K562 (cell line): ENCODE data around the gene TEAD3. TPM values are rescaled to one million over a fixed set of nuclear protein-coding genes. Genes with fewer than 3 reads are reported as not detected.

Experiments
- ATAC-seq: fragments of 200-7000 bp; cut with Tn5 transposase; 3 replicates; pipeline ENCODE4 v1.9.1; 2020; ENCODE audit warnings: moderate library complexity
- BruUV-seq: library from RNA; stranded (reverse); fragments of 400-500 nt; replicated peaks from 2 replicates; lab custom pipeline; 2021; lab: Mats Ljungman, UMichigan
- CTCF ChIA-PET: fragments of 300-600 bp; formaldehyde crosslinking; extraction: SDS; loops from one replicate; lab custom pipeline; 2021; ENCODE audit warnings: low intra/inter-chr PET ratio; lab: Yijun Ruan, JAX
- POLR2A ChIA-PET: fragments of 300-600, 350-650 bp; sonication (Branson Sonifier 250); formaldehyde crosslinking; extraction: SDS; loops from one replicate; lab custom pipeline; 2021; ENCODE audit warnings: antibody characterized with exemption, inconsistent platforms; lab: Yijun Ruan, JAX
- DNase-seq, 4 experiments: peaks; one replicate each; pipeline versions ENCODE4 v3.0.0 to v3.0.0-alpha.2; 2011 to 2018; ENCODE audit warnings: low spot score in 3 of 4, mixed read lengths in 3 of 4; ENCODE audit errors: extremely low read depth in 1 of 4
- FAIRE-seq: peaks from 2 replicates; lab custom pipeline; 2011; peaks lifted over from hg19 to GRCh38; lab: Jason Lieb, UNC
- H2AFZ ChIP-seq: 2 replicates; pipeline ENCODE4 v1.6.0; 2011; ENCODE audit warnings: low read depth, low read length, control low read depth, inconsistent platforms
- H3K27ac ChIP-seq: fragments of 200-600 bp; 3 replicates; pipeline ENCODE4 v1.8.0; 2011; ENCODE audit warnings: low read depth, mild to moderate bottlenecking, control low read depth, inconsistent platforms, low read length, moderate library complexity, mixed read lengths; ENCODE audit errors: extremely low read depth
- H3K27me3 ChIP-seq, 2 experiments: fragments of 300-600 bp in 1 of 2; 2 replicates in 1 of 2; 3 replicates in 1 of 2; pipeline versions ENCODE4 v1.6.0 to v1.8.0; 2011; ENCODE audit warnings: inconsistent platforms in 2 of 2, low read length in 2 of 2, mild to moderate bottlenecking in 1 of 2, mixed read lengths in 1 of 2, moderate library complexity in 1 of 2; ENCODE audit not compliant: control insufficient read depth in 2 of 2, insufficient read depth in 2 of 2
- H3K36me3 ChIP-seq: fragments of 300-600 bp; 3 replicates; pipeline ENCODE4 v1.8.0; 2011; ENCODE audit warnings: mild to moderate bottlenecking, low read length, inconsistent platforms; ENCODE audit not compliant: control insufficient read depth, insufficient read depth
- H3K4me1 ChIP-seq, 2 experiments: fragments of 200-600 bp in 1 of 2; replicated peaks in 1 of 2; 2 replicates in 1 of 2; 3 replicates in 1 of 2; pipeline versions ENCODE4 v1.5.1 to v1.8.0; 2011; ENCODE audit warnings: inconsistent platforms in 2 of 2, low read length in 2 of 2, mild to moderate bottlenecking in 1 of 2, mixed read lengths in 1 of 2, moderate library complexity in 1 of 2; ENCODE audit not compliant: control insufficient read depth in 2 of 2, insufficient read depth in 2 of 2
- H3K4me2 ChIP-seq: 2 replicates; pipeline ENCODE4 v1.6.1; 2011; ENCODE audit warnings: low read length, control low read depth, inconsistent platforms, mixed read lengths; ENCODE audit not compliant: insufficient read depth
- H3K4me3 ChIP-seq: fragments of 200-600 bp; sonication (generic), shearing (Covaris generic); 2 replicates; pipeline ENCODE4 v1.5.1; 2016; ENCODE audit warnings: control low read depth, inconsistent platforms
- H3K79me2 ChIP-seq: fragments of 200-600 bp; 3 replicates; pipeline ENCODE4 v1.8.0; 2011; ENCODE audit warnings: low read length, inconsistent platforms; ENCODE audit not compliant: control insufficient read depth, insufficient read depth
- H3K9ac ChIP-seq, 2 experiments: 2 replicates each; pipeline versions ENCODE4 v1.6.0 to v1.6.1; 2011; ENCODE audit warnings: low read depth in 2 of 2, low read length in 2 of 2, control low read depth in 1 of 2, inconsistent platforms in 1 of 2, mild to moderate bottlenecking in 1 of 2, mixed read lengths in 1 of 2; ENCODE audit not compliant: insufficient read depth in 1 of 2
- H3K9me1 ChIP-seq: one replicate; pipeline ENCODE4 v1.6.0; 2011; ENCODE audit warnings: inconsistent platforms, mild to moderate bottlenecking, low read length, moderate library complexity; ENCODE audit not compliant: control insufficient read depth, insufficient read depth
- H3K9me3 ChIP-seq: replicated peaks from 2 replicates; pipeline ENCODE4 v1.5.1; 2011; ENCODE audit warnings: low read depth, low read length, inconsistent platforms; ENCODE audit not compliant: control insufficient read depth, insufficient read depth
- H4K20me1 ChIP-seq: replicated peaks from 2 replicates; pipeline ENCODE4 v1.6.1; 2011; ENCODE audit warnings: low read length, inconsistent platforms, mixed read lengths; ENCODE audit not compliant: control insufficient read depth, insufficient read depth
- CAMTA2 ChIP-seq: fragments of 250-450 bp; sonication (Bioruptor Pico); conservative IDR thresholded peaks from 2 replicates; pipeline ENCODE4 v1.5.1; 2022
- CBX2 ChIP-seq: fragments of 200-600 bp; sonication (generic); IDR thresholded peaks from one replicate; pipeline ENCODE4 v1.6.1; 2012; ENCODE audit warnings: mild to moderate bottlenecking, low read length, inconsistent platforms; ENCODE audit not compliant: insufficient read depth, poor library complexity, severe bottlenecking
- ETV6 ChIP-seq, 3 experiments: fragments of 150-350 bp in 1 of 3; sonication (generic) in 1 of 3; formaldehyde crosslinking in 1 of 3; IDR thresholded peaks; 2 replicates each; pipeline versions ENCODE4 v1.6.1 to v1.8.0; 2014 to 2022; ENCODE audit warnings: borderline replicate concordance in 2 of 3, low read depth in 2 of 3, antibody characterized with exemption in 1 of 3, low read length in 1 of 3, mild to moderate bottlenecking in 1 of 3, missing genetic modification reagents in 1 of 3
- FOXK2 ChIP-seq, 2 experiments: fragments of 450-650 bp; IDR thresholded peaks in 1 of 2; conservative IDR thresholded peaks in 1 of 2; 2 replicates each; pipeline ENCODE4 v1.6.1; 2016; ENCODE audit warnings: low read depth in 2 of 2, mild to moderate bottlenecking in 1 of 2
- HNRNPUL1 ChIP-seq: fragments of 200-400 bp; formaldehyde crosslinking; IDR thresholded peaks from 2 replicates; pipeline ENCODE4 v1.6.1; 2017; ENCODE audit warnings: low read length
- IRF2 ChIP-seq: sonication (generic); formaldehyde crosslinking; IDR thresholded peaks from 2 replicates; pipeline ENCODE4 v1.8.1; 2022; ENCODE audit warnings: mild to moderate bottlenecking, missing genetic modification reagents
- KDM5B ChIP-seq: fragments of 200-600 bp; sonication (generic); IDR thresholded peaks from 2 replicates; pipeline ENCODE4 v1.6.1; 2012; ENCODE audit warnings: low read depth, mild to moderate bottlenecking, moderate library complexity, low read length, control low read depth, inconsistent platforms; ENCODE audit not compliant: insufficient replicate concordance
- MYBL2 ChIP-seq, 2 experiments: fragments of 450-650 bp in 1 of 2; sonication (generic) in 1 of 2; formaldehyde crosslinking in 1 of 2; IDR thresholded peaks; 2 replicates each; pipeline versions ENCODE4 v1.6.1 to v1.8.1; 2017 to 2022; ENCODE audit warnings: borderline replicate concordance in 1 of 2, inconsistent platforms in 1 of 2, low read depth in 1 of 2, mild to moderate bottlenecking in 1 of 2, missing genetic modification reagents in 1 of 2, moderate library complexity in 1 of 2
- PHF8 ChIP-seq: fragments of 200-600 bp; sonication (generic); IDR thresholded peaks from 2 replicates; pipeline ENCODE4 v1.6.1; 2012; ENCODE audit warnings: mixed run types, mild to moderate bottlenecking, inconsistent platforms, low read length, moderate library complexity, borderline replicate concordance
- RBFOX2 ChIP-seq: fragments of 200-400 bp; formaldehyde crosslinking; IDR thresholded peaks from 2 replicates; pipeline ENCODE4 v1.6.1; 2017; ENCODE audit warnings: low read depth, mild to moderate bottlenecking, low read length, moderate library complexity
- XRCC4 ChIP-seq: IDR thresholded peaks from one replicate; pipeline ENCODE4 v1.6.1; 2011; ENCODE audit not compliant: insufficient read depth, insufficient read length; ENCODE audit errors: extremely low read depth
- ZNF140 ChIP-seq: fragments of 250-450 bp; sonication (Bioruptor Pico); IDR thresholded peaks from 2 replicates; pipeline ENCODE4 v1.8.0; 2021; ENCODE audit warnings: moderate library complexity, mild to moderate bottlenecking, inconsistent platforms
- ZNF217 ChIP-seq: sonication (generic); formaldehyde crosslinking; IDR thresholded peaks from 2 replicates; pipeline ENCODE4 v1.8.0; 2022; ENCODE audit warnings: mild to moderate bottlenecking, missing genetic modification reagents
- ZNF253 ChIP-seq: fragments of 250-450 bp; sonication (Bioruptor Pico); conservative IDR thresholded peaks from 2 replicates; pipeline ENCODE4 v1.6.1; 2021; ENCODE audit warnings: mild to moderate bottlenecking
- WGBS: fragments of 100-300 bp; shearing (Covaris generic); methylation state at CpG from one replicate; pipeline ENCODE4 v1.1.6; 2016; ENCODE audit warnings: low coverage, mixed read lengths; ENCODE audit not compliant: insufficient coverage; ENCODE audit errors: missing lambda C conversion rate; 5-methylcytosine and 5-hydroxymethylcytosine counted together
- in situ Hi-C: fragments of 300-500 bp; cut with MboI; formaldehyde crosslinking; loops from 4 replicates; pipeline ENCODE4 v1.15.0; 2018; ENCODE audit warnings: inconsistent platforms, mixed read lengths
- intact Hi-C: fragments of 100-400 bp; cut with micrococcal nuclease; formaldehyde crosslinking; loops from 2 replicates; pipeline ENCODE4 v1.14.2; 2022
- polyA plus RNA-seq, 8 experiments: library from polyadenylated mRNA; depleted of rRNA in 4 of 8; stranded (reverse) in 5 of 8; unstranded in 3 of 8; fragments of >200 nt; fragmentation: Nextera tagmentation in 2 of 8; fragmentation: Illumina TruSeq in 1 of 8; extraction: Ambion mirVana in 2 of 8; extraction: Trizol in 1 of 8; gene quantifications; 2 replicates each; pipeline versions ENCODE4 v1.2.1 to v1.2.3, GENCODE V29; 2011 to 2014; ENCODE audit warnings: inconsistent platforms in 1 of 8, missing spikeins in 1 of 8
- total RNA-seq, 7 experiments: library from RNA; depleted of rRNA in 6 of 7; stranded (reverse); fragments of >200 nt in 6 of 7; fragmentation: Illumina TruSeq in 2 of 7; extraction: Trizol in 2 of 7; gene quantifications; 2 replicates each; pipeline versions ENCODE4 v1.2.1 to v1.2.3, GENCODE V29; 2011 to 2021; ENCODE audit warnings: low replicate concordance in 1 of 7
- TF ChIP-seq, protein P1 (sequence below): sonication (generic); formaldehyde crosslinking; IDR thresholded peaks from 2 replicates; pipeline ENCODE4 v1.8.1; 2023; ENCODE audit warnings: mild to moderate bottlenecking, missing genetic modification reagents, moderate library complexity
- TF ChIP-seq, protein P2 (sequence below): sonication (generic); formaldehyde crosslinking; IDR thresholded peaks from 2 replicates; pipeline ENCODE4 v1.8.1; 2023; ENCODE audit warnings: mild to moderate bottlenecking, missing genetic modification reagents

Gene TEAD3
- total and polyA plus RNA-seq, 9 of the 15 experiments (the other 6 are each of a cell fraction or from before 2014, with no cell fraction given): 0.63 to 13.2 (median 3.3) TPM

DNA sequence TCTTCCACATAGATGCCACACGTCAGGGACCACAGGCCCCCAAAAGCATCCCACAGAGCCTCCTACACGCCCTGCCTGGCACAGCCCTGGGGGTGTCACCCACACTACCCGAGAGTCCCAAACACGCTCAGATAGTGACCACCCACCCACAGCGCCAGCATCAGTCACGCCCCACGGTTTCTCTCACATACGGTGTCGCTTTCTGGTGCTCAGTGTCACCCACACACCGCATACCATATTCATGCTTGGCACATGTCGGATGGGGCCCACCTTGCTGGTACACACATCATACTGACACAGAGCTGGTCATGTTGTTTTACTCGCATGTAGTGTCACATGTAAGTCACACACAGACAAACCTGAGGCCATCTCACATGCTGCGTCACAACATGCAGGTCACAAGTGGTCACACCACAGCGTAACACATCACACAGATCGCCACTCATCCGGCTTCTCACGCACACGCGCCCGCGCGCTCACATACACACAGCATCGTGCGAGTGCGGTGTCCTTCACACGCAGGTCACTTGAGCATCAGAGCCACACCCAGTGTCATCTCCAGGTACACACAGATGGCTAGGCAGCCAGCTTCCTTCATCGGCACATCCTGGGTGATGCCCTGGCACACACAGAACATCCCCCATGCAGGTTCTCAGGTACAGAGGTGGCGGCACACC lies 3.4 kb downstream of the TEAD3 start:
- H3K9ac ChIP-seq: peak overlapping the region in 1 of 2 experiments; percentile 72; a peak in 2 of 4 replicates
- ATAC-seq (no peak), FAIRE-seq (no peak), DNase-seq (no peak)
- H3K79me2 ChIP-seq: peaks cover 43% of the 10 kb centered on the region
- no TSS peak for BruUV-seq
- no peaks in the 10 kb centered on the region for H3K36me3 ChIP-seq
- POLR2A ChIA-PET: interaction anchor here (5.6 kb wide), 1 partner anchor 21 kb away, joined by 52 read pairs; no protein-coding TSS in a partner anchor
- peaks cover 3% of the 10 kb centered on the region for H3K9me1 ChIP-seq
- intact Hi-C loops: no loop called here
- no peaks in the 10 kb centered on the region for H3K27me3 ChIP-seq
- no peak overlapping the region for H3K4me3 ChIP-seq
- peaks cover 50 to 72% of the 10 kb centered on the region in 2 experiments for H3K4me1 ChIP-seq
- H3K4me2 ChIP-seq: no peak overlapping the region
- in situ Hi-C loops: no loop called here
- H3K27ac ChIP-seq: no peak overlapping the region
- H2AFZ ChIP-seq: no peak overlapping the region
- 84% methylated on average over 28 of the region's 28 CpGs for WGBS
- H4K20me1 ChIP-seq: peaks cover 24% of the 10 kb centered on the region; the same call in 1 of the 2 replicates
- no peaks in the 10 kb centered on the region for H3K9me3 ChIP-seq
- CTCF ChIA-PET: no interaction called here
- no peak for TF ChIP-seq KDM5B
- 0 out of 2 replicates have a peak, but pooled peaks have one; percentile 22 for TF ChIP-seq RBFOX2
- no peak for TF ChIP-seq FOXK2 (conservative IDR thresholded peaks at IDR 0.05 in 1 of 2, IDR thresholded peaks at IDR 0.05 in 1 of 2; ENCODE audit: low read depth in 2 of 2)
- 0 out of 2 replicates have a peak, but pooled peaks have one; percentile 73 for TF ChIP-seq IRF2
- TF ChIP-seq MYBL2 (IDR thresholded peaks at IDR 0.05; ENCODE audit: low read depth): no peak
- TF ChIP-seq MYBL2 (CRISPR knock-in tag; IDR thresholded peaks at IDR 0.05; ENCODE audit: borderline replicate concordance): no peak
- no peak for TF ChIP-seq ZNF217 (CRISPR knock-in tag)
- TF ChIP-seq HNRNPUL1: no peak
- no peak for TF ChIP-seq ETV6 (IDR thresholded peaks at IDR 0.05; ENCODE audit: borderline replicate concordance in 1 of 2, low read depth in 2 of 2, low read length in 1 of 2)
- no peak for TF ChIP-seq ETV6 (CRISPR knock-in tag; IDR thresholded peaks at IDR 0.05; ENCODE audit: borderline replicate concordance)
- TF ChIP-seq, protein P1, sequence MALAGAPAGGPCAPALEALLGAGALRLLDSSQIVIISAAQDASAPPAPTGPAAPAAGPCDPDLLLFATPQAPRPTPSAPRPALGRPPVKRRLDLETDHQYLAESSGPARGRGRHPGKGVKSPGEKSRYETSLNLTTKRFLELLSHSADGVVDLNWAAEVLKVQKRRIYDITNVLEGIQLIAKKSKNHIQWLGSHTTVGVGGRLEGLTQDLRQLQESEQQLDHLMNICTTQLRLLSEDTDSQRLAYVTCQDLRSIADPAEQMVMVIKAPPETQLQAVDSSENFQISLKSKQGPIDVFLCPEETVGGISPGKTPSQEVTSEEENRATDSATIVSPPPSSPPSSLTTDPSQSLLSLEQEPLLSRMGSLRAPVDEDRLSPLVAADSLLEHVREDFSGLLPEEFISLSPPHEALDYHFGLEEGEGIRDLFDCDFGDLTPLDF (CRISPR knock-in tag): no peak
- no peak for TF ChIP-seq PHF8
- no peak for TF ChIP-seq ZNF253 (CRISPR knock-in tag)
- TF ChIP-seq, protein P2, sequence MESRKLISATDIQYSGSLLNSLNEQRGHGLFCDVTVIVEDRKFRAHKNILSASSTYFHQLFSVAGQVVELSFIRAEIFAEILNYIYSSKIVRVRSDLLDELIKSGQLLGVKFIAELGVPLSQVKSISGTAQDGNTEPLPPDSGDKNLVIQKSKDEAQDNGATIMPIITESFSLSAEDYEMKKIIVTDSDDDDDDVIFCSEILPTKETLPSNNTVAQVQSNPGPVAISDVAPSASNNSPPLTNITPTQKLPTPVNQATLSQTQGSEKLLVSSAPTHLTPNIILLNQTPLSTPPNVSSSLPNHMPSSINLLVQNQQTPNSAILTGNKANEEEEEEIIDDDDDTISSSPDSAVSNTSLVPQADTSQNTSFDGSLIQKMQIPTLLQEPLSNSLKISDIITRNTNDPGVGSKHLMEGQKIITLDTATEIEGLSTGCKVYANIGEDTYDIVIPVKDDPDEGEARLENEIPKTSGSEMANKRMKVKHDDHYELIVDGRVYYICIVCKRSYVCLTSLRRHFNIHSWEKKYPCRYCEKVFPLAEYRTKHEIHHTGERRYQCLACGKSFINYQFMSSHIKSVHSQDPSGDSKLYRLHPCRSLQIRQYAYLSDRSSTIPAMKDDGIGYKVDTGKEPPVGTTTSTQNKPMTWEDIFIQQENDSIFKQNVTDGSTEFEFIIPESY (CRISPR knock-in tag): peak; percentile 66; the same call in 1 of the 2 replicates
- no peak for TF ChIP-seq CBX2
- TF ChIP-seq ZNF140 (CRISPR knock-in tag): no peak
- TF ChIP-seq CAMTA2: no peak
- no peak for TF ChIP-seq XRCC4
